D341Med (cell line): ENCODE results near the gene POTEI.
"Not testable (repeated sequence)": the region's sequence is repeated elsewhere in the genome, so short reads cannot be mapped to it uniquely, and the experiment has no call there.

Experiments
- DNase-seq: peaks from one replicate; pipeline ENCODE4 v3.0.0; 2012; ENCODE audit warnings: low spot score

POTEI gene

GRCh38 chr2:130455413-130455812 is 53.7 kb downstream of the POTEI start:
- DNase-seq = not testable (repeated sequence)

GRCh38 chr2:130454712-130455083 is 54.4 kb downstream of the POTEI start:
- not testable (repeated sequence) for DNase-seq

- DNase-seq = not testable (repeated sequence)
Measured at GRCh38 chr2:130453955-130454711, 55.0 kb downstream of the POTEI start.

GRCh38 chr2:130452897-130453296 is 56.2 kb downstream of the POTEI start:
- not testable (repeated sequence) for DNase-seq

GRCh38 chr2:130451823-130452222 is 57.3 kb downstream of the POTEI start:
- DNase-seq = not testable (repeated sequence)

- not testable (repeated sequence) for DNase-seq
Measured at GRCh38 chr2:130451278-130451677, 57.9 kb downstream of the POTEI start.

GRCh38 chr2:130450366-130450765 is 58.8 kb downstream of the POTEI start:
- DNase-seq = not testable (repeated sequence)

GRCh38 chr2:130427631-130428030 is 81.5 kb downstream of the POTEI start:
- not testable (repeated sequence) for DNase-seq

GRCh38 chr2:130418845-130419244 is 90.3 kb downstream of the POTEI start:
- DNase-seq = not testable (repeated sequence)

GRCh38 chr2:130416693-130417092 is 92.4 kb downstream of the POTEI start:
- DNase-seq = not testable (repeated sequence)
